HS-5 (cell line): ENCODE results near the gene ZNF280D.
"Not testable (repeated sequence)": the region's sequence is repeated elsewhere in the genome, so short reads cannot be mapped to it uniquely, and the experiment has no call there.

Experiments used
- DNase-seq: peaks from one replicate; pipeline ENCODE4 v3.0.0-alpha.2; 2012; ENCODE audit warnings: low read depth

The ZNF280D gene

DNA sequence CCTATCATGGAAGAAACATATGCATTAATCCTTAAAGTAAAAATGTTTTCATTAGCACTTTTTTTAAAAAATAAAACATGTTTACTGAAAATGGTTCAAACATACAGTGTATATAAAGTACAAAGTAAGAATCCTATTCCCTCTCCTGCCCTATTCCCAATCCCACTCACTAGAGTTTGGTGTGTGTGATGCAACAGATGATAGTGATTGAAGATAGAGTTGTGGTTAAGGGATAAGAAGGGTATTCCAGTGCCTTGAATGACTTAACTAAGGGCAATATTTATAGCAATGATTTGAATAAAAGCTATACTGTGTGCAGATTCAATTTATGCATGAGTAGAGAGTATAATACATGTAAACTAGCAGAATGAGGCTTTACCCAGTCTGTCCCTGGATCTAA is 18.1 kb downstream of the ZNF280D start:
- DNase-seq: no peak

DNA sequence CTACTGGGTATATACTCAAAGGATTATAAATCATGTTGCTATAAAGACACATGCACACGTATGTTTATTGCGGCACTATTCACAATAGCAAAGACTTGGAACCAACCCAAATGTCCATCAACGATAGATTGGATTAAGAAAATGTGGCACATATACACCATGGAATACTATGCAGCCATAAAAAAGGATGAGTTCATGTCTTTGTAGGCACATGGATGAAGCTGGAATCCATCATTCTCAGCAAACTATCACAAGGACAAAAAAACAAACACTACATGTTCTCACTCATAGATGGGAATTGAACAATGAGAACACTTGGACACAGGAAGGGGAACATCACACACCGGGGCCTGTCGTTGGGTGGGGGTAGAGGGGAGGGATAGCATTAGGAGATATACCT is 23.8 kb downstream of the ZNF280D start:
- DNase-seq: not testable (repeated sequence)

GRCh38 chr15:56699743-56700142 is 33.6 kb downstream of the ZNF280D start:
- no peak for DNase-seq

DNA sequence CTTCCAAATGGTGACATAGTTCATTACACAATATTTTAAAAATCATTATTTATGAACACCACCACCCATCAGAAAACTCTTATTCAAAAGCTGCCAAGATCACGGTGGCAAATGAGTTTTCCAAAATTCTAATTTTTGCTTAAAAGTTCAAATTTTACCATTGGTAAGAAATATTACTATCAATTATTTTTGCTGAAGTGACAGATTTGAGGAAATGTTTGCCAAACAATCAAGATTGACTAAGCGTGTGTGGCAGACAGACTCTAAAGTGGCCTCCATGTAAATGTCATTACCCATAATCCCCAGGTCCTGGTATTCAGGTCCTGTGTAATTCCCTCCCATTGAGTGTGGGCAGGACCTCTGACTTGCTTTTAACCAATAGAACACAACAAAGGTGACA is 35.0 kb downstream of the ZNF280D start:
- no peak for DNase-seq

- DNase-seq: no peak
Observed at GRCh38 chr15:56693761-56694160, 39.5 kb downstream of the ZNF280D start.

- DNase-seq: no peak
Observed at GRCh38 chr15:56690733-56691132, 42.6 kb downstream of the ZNF280D start.

DNA sequence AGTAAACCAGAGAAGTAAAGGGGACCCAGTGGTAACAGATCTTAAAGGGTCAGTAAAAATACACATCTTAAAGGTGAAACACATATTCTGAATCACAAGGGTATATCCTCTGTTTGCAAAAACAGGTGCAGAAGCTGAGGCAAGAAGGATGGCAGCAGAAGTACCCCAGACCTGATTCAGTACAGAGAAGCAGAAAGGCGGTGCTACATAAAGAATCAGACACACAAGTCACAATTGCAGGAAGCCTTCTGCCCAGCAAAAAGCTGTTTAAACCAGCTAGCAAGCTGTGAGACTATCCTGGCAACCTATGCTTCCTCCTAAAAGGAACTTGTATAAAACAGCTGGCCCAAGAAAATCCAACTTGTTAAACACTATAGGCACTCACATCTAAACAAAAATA is 49.4 kb downstream of the ZNF280D start:
- no peak for DNase-seq

GRCh38 chr15:56681113-56681512 is 52.2 kb downstream of the ZNF280D start:
- no peak for DNase-seq

- no peak for DNase-seq
Observed at GRCh38 chr15:56679225-56679624, 54.1 kb downstream of the ZNF280D start.

- no peak for DNase-seq
Observed at GRCh38 chr15:56678571-56678970, 54.7 kb downstream of the ZNF280D start.

DNA sequence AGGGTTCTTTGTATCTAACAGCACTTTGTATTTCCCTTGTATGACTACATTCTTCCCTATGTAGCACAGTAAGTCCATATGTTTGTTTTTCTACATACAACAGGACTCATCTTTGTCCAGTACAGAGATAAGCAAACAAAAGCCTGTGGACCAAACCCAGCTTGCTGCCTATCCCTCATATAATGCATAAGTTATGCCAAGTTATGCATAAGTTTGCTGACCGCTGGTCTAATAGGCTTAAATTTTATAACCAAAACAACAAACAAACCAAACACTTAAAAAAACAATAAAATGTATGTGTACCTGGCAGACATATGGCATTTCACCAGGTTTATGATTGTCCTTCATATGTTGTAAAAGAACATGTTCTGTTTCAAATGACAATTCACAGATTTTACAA is 56.0 kb downstream of the ZNF280D start:
- DNase-seq: no peak

GRCh38 chr15:56675930-56676329 is 57.4 kb downstream of the ZNF280D start:
- DNase-seq: no peak

GRCh38 chr15:56674857-56675256 is 58.5 kb downstream of the ZNF280D start:
- no peak for DNase-seq

DNA sequence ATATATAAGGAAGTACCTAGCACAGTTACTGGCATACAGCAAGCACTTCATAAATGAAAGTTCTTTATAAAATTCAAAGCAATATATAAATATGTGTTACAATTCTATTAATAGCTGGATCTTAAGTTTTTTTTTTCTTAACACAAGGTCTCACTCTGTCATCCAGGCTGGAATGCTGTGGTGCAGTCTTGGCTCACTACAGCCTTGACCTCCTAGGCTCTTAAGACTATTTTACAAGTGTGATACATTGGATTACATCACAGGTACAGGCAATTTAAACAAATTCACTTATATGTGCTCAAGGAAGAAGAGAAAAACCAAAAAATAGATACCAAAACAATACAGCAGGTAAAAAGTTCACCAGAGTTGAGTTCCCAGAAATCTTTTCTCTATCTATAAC is 60.6 kb downstream of the ZNF280D start:
- no peak for DNase-seq

DNA sequence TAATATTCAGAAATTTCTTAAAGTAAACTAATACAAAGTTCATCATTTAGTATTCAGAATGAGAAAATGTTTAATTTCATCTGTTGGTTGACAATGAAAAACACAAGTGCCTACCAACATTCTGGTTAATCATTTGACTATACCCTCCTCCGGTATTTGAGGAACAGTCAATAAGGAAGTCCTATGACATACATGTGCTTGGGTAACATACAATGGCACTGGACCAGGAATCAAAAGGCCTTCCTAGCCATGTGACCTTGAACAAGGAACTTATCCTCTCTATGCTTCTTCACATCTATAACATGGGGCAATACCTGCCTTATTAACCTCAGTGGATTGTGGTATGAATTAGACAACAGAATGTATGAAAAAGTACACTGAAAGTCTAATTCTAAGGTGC is 65.8 kb downstream of the ZNF280D start:
- no peak for DNase-seq

DNA sequence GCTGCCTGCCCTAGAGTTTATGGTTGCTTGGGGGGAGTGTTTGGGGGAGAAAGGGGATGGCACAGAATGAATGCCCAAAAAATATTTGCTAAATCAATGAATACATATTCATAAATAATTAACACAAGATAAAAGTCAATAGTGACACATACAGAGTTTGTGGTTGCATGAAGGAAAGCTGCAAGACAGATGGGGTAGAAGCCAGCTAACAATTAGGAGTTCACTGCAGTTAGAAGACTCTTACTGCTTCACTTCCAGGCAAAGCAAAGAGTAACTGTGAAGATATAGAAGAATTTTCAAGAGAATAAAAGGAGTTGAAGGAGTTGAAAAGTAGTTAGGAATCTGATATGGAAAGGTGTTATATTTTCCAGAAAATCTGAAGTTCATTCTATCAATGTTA is 72.4 kb downstream of the ZNF280D start:
- DNase-seq: no peak

DNA sequence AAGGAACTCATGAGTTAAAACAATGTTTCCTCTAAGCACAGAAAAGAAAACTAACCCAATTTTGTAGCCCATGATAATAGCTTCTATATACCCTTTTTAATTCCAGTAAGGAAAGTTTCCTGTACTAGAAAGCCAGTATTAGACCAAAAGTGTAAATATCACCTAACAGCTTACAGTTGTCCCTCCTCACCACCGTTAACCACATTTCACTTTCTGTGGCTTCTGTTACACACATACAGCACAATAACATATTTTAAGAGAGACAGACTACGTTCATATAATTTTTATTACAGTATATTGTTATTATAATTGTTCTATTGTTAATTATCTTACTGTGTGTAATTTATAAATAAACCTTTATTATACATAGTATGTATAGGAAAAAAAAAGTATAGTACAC is 74.1 kb downstream of the ZNF280D start:
- DNase-seq: no peak

GRCh38 chr15:56654624-56655023 is 78.7 kb downstream of the ZNF280D start:
- no peak for DNase-seq

GRCh38 chr15:56654216-56654615 is 79.1 kb downstream of the ZNF280D start:
- DNase-seq: no peak

- no peak for DNase-seq
Observed at GRCh38 chr15:56653787-56654186, 79.5 kb downstream of the ZNF280D start.

DNA sequence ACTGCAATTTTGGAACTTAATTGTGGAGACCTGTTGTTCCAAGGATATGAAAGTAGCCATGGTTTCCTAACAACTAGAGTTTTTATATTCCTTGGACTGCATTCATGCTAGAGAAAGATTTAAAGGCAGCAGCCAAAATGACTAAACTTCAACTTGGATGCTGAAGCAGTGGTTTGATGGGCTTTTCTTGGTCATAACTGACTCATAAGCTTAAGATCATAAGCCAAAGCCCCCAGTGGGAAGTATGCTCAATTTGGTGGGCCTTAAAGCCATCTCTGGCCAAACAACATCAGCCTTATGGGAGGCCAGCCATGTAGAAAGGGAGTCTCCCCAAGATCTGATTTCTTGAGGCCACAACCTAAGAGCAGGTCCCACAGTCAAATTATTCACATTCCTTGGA is 80.2 kb downstream of the ZNF280D start:
- DNase-seq: no peak

DNA sequence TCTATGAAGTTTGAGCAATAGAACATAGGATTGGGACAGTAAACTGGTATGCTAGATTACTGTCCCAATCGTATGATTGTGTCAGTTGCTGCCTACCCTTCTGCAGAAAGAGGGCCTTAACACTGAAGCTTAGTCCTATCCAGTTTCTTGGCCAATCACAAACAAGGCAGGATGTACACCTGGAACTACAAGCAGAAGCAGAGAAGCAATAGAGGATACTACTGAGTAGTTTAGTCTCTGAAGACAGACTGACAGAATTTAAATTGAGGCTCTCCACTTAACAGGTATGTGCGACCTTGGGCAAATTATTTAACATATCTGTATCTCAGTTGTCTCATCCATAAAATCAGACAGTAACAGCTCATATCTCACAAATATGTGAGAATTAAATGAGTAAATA is 85.0 kb downstream of the ZNF280D start:
- DNase-seq: no peak

- DNase-seq: no peak
Observed at GRCh38 chr15:56640549-56640948, 92.8 kb downstream of the ZNF280D start.

DNA sequence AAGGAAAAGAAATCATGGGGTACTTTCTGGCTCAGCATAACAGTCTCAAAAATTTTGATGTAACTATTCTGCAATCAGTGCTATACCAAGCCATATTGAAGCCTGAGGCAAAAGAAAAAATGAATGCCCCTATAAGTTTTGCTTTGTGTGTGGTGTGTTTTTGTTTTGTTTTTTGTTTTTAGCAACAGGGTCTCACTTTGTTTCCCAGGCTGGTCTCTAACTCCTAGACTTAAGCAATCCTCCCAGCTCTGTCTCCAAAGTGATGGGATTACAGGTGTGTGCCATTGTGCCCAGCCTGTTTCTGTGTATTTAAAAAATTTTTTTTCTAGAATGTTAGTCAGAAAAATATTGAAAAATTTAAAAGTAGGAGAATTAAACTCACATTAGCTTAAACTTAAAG is 93.2 kb downstream of the ZNF280D start:
- no peak for DNase-seq

DNA sequence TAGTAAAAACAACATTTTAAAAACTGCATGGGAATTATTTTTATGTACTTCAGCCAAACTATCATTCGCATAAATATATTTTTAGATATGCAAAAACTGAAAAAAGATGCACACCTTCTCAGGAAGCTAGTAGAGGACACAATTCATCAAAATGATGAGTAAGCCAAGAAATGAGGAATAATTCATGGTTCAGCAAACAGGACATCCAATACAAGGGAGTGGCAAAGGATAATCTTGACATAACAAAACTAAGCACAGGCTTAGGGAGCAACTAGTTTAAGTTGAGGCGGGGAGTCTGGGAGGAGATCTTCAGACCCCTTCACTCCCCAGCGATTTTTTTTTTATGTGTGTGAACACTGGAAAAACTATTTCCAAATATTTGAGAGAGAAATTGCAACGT is 93.7 kb downstream of the ZNF280D start:
- DNase-seq: no peak
